Adrenal gland (tissue), 5 donors: ENCODE data around the gene MMP8.

ENCODE experiments used
- CTCF ChIP-seq, 6 experiments: fragments of 450-650 bp in 4 of 6; fragments of 200-600 bp in 2 of 6; sonication (generic) in 1 of 6; IDR thresholded peaks; 1 replicate in 5 of 6; 2 replicates in 1 of 6; pipeline versions ENCODE4 v1.5.1 to v1.8.0; 2016 to 2021; ENCODE audit warnings: antibody characterized with exemption in 6 of 6, mild to moderate bottlenecking in 2 of 6, moderate library complexity in 1 of 6
- POLR2A ChIP-seq, 2 donors: fragments of 450-650 bp; IDR thresholded peaks; one replicate each; pipeline ENCODE4 v1.6.1; 2017; ENCODE audit warnings: antibody characterized with exemption in 2 of 2, mild to moderate bottlenecking in 2 of 2, moderate library complexity in 1 of 2
- donor health status: DM: no; HTN: no; CAD: no.

GRCh38 chr11:102685338-102685737, 39.4 kb downstream of the MMP8 start:
- TF ChIP-seq CTCF (IDR thresholded peaks at IDR 0.05): no peak
- TF ChIP-seq POLR2A (IDR thresholded peaks at IDR 0.05): no peak
